ENCODE data around the gene C21orf58.

Gene C21orf58

DNA sequence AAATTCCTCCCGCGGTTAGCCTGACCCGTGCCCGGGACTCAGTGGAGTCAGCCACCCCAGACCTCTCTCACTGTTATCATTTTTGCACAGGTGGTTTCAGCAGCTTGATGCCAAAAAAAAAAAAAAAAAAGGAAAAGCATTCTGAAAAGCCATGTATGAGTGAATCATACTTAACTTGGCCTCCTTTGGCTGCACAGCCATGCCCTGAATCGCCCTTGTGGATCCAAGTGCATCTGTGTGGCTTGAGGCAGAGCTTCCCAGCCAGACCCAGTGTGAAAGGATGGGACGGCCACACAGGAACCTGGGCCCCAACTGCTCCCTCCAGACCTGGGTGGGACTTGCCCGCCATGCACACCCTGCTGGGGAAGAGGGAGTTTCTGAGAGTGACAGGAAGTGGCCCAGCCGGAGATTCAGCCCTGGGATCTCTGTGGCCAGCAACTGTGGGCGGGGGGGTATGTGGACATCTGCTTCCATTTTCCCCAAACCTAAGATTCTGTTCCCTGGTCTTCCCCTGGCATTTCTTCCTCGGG is 29.0 kb downstream of the C21orf58 start:
- DNase-seq = no peak

DNA sequence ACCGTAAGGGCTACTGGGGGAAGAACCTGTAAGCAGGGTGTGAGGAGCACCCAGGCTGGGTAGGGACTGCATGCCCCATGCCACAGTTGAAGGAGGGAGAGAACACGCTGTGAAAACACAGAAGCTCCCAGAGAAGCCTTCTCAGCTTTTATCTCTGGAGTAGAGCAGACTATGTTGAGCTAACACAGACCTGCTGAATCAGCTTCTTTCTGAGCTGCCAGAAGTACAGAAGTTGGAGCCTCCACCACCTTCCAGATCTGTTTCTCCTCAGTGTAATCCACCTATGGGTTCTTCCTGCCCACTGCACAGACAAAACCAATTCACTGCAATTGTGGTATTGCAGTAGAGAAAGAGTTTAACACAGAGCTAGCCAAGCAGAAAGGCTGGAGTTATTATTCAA is 32.1 kb downstream of the C21orf58 start:
- no peak for DNase-seq

DNA sequence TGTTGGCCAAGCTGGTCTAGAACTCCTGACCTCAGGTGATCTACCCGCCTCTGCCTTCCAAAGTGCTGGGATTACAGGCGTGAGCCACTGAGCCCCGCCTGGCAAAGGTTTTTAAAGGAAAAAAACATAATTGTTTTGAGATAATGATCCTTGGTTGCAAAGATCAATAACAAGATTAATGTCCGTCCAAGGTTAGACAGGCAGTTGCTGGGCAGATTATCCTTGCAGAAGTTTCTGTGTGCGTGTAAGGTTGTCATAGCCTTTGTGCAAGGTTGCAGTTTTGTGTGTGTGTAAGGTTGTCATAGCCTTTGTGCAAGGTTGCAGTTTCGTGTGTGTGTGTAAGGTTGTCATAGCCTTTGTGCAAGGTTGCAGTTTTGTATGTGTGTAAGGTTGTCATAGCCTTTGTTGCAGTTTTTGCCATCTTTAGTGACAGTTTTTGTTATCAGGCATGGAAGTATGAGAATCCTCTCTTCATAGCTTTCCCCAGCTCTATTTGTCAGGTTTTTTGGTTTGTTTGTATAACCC is 34.0 kb downstream of the C21orf58 start:
- DNase-seq = no peak

DNA sequence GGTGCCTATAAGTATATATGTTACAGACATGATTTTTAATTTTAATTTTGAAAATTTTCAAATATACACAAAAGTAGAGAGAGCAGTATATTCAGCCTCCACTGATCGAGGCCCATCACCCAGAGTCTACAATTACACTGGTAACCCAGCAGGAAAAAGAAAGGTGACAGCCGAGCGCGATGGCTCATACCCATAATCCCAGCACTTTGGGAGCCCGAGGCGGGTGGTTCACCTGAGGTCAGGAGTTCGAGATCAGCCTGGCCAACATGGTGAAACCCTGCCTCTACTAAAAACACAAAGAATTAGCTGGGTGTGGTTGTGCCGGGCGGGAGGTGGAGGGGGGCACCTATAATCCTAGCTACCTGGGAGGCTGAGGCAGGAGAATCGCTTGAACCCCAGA is 36.1 kb downstream of the C21orf58 start:
- no peak for DNase-seq

DNA sequence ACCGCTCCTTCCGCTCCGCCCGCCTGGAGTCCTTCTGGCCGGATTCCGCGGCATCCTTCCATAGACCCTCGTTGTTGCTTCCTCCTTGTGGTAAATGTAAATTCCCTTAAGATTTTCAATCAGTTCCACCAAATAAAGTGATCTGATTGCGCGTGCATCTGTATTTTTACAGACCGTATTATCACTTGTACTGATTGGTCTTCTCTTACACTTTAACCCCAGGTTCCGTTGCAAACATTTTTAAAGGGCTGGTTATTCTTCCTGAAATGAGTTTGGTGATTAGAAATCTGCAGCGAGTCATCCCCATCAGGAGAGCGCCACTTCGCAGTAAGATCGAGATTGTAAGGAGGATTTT is 37.0 kb downstream of the C21orf58 start:
- DNase-seq = no peak

DNA sequence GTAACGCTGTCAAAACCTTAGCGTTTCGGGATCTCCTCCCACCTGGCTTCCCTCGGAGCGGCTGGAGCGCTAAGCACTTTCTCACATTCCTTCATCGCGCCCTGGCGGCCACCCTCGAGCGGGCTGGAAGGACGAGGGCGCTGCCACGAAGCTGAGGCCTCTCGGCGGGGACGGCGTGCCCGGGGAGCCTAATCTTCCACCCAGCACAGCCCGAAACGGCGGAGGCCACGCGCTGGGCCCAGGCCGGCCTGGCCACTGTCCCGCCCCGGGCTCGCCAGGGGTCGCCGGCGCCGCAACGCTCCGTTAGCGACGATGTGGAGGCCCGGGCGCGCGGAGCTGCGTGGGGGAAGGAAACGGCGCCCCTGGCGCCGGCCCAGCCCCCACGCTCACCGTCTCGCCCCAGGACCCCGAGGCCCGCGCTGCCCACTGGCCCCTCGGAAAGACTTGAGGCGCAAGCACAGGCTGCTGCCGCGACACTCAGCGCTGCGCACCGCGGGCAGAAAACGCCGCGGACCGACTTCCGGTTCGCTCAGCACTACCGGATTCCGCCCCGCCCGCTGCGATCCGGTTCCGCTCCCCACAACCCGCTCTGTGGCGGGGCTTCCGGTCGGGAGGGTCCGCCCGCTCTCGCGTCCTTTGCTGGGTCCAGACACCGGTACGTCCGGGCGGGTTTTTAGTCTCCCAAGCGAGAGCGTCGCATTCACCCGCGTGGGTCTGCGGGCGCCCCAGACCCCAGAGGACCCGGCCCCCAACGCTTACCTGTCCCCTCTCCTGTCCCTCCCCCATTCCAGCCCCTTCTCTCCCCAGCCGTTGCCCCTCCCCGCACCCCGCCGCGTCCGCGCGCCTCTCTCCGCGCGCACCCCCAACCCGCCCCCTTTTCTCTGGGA is 37.7 kb downstream of the C21orf58 start, which contains the start of gene YBEY:
TSS of gene YBEY (plus strand) at position 582 of the 887 bp plus-strand sequence. CDS start 572 bp downstream, outside the sequence.
- DNase-seq = peak; percentile 67

DNA sequence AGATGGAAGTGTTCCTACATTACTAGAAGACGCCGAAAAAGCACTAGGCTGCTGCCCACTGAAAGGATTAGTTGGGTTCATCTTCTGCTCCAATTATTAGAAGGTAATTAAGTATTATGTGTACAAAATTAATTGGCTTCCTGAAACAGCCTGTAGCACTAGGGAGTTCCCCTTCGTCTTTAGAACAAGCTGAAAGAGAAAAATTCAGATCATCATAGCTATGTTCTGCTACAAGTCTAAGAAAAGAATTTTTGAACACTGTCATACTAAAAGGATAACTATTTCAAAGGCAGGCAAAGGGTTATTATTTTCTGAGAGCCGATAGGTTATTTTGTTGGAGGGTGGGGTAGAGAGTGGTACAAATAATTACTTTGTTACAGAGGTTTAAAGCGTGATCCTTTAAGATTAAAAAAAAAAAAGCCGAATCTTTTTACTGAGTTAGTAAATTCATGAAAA is 38.4 kb downstream of the C21orf58 start, which contains the start of gene MCM3AP:
TSS of gene MCM3AP (minus strand) at position 406 of the 456 bp plus-strand sequence. CDS start at position 81, 325 bp downstream.
- DNase-seq = no peak

DNA sequence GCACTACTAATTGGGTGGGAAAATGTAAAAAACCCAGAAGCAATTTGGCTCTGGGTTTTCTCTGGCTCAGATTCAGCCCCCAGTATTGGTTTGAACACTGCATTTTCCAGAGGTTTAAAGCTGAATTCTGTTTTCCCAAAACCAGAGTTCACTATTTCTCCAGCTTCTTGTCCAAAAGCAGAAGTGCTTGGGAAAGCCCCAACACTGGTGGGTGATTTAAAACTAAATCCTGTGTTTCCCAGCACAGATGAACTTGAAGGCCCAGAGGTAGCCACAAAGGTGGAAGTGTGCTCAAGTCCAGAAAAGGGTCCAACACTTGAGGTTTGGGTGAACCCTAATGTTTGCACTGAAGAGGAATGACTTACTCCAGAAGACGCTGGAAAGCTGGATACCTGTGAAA is 38.9 kb downstream of the C21orf58 start:
- no peak for DNase-seq

DNA sequence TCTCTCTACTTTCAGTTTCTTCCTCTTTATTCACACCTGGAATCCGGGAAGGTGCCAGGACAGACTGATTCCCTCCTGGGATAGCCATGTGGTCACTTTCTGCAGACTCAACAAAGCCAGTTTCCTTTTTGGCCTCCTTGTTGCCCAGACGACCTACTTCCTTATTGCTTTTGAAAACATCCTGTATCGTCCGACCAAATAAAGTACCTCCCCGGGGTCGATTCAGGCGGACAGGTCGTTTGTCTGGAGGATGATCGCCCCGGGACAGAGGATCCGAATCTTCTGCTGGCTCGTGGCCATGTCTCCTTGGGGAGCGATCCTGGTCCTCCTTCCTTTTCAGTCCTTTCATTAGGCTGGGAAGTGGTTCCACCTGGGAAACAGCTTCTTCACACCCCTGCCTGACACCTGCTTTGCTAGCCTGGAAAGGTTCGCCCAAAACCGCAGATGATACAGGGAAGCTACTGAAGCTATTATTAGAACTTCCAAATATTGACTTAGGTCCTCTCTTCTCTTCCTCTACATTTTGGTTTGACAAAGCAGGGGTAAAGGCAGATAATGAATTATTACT is 39.5 kb downstream of the C21orf58 start:
- no peak for DNase-seq

DNA sequence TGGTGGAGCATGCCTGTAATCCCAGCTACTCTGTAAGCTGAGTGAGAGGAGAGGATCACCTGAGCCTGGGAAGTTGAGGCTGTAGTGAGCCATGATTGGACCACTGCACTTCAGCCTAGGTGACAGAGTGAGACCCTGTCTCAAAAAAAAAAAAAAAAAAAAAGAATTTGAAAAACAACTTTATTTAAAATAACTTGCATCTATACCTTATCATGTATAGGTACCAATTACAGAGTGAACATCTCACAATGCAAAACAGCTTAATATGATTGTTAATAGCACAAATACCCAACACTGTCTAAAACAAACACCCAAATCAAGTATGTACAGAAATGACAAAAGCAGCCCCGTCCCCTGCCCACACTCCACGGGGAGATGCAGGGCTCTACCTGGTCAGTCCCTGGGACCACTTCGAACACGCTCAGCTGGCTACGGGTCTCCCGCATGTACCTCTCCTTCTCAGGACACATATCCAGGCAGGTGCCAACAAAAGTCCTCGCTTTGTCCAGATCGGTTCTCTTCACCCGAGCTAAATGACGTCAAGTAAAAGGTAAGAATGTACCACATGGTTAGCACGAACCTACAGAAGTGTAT is 48.8 kb downstream of the C21orf58 start:
- no peak for DNase-seq

DNA sequence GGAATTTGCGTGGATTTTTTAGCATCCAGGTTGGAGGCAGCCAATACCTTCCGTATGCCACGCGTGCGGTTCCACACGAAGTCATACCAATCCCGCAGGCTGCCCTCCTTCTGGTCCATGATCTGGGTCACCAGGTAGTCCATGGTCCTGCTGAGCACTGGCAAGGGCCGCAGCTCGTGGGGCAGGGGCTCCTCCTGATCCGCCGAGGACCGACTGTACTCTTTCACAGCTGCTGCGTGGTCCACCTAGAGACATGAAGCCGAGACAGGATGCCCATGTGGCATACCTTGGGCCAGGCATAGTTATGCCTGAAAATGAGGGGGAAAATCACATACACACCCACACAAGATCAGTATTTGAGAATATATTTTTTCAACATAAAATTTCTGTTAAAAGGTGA is 50.3 kb downstream of the C21orf58 start:
- no peak for DNase-seq

DNA sequence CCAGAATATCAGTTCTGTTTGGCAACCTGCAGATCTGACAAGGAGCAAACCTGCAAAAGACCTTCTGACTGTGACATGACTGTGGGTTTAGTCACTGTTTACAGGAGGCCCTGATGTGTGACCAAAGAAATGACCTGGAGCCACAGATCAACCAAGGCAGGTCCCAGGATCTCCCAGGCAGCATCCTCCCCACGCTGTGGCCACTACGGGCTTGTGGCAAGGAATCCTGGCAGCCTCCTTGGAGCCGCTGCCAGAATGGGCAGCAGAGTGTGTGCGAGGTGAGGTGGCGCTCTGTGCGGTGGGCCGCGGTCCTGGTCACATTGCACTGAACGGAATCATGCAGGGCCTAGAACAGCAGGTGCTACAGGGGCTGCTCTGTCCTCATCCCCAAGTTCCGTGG is 54.2 kb downstream of the C21orf58 start:
- no peak for DNase-seq

DNA sequence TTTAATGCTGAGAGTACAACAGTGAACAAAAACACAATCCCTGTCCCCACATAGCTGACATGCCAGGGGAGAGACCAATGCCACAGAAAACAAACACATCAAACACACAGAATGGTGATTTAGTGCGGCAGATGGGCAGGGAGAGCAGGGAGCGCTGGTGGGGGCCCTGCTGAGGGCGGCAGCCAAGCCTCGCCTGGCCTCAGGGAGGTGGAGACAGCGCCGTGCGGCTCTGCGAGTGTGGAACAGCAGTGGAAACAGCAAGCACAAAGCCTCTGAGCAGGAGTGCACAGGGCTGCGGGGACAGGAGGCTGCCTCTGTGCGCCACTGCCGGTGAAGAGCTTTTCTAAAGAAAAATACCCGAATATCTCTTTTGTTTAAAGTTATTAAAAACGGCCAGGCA is 55.3 kb downstream of the C21orf58 start:
- DNase-seq = no peak

DNA sequence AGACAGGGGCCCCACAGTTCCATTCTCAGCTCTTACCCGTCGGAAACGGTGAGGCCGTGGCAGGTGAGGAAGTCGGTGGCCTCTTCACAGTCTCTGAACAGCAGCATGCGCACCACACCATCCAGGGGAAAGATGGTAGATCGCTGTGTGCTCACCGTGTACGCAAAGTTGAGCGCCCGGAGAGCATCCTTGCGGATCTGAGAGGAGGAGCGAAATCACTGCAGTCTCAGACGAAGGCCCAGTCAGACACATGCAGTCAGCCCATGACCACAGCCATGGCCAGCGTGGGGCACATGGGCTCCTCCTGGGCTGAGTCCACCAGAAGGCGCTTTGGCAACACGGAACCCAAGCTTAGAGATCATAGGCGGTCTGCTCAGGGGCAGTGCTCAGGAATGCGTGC is 56.7 kb downstream of the C21orf58 start:
- DNase-seq = no peak

DNA sequence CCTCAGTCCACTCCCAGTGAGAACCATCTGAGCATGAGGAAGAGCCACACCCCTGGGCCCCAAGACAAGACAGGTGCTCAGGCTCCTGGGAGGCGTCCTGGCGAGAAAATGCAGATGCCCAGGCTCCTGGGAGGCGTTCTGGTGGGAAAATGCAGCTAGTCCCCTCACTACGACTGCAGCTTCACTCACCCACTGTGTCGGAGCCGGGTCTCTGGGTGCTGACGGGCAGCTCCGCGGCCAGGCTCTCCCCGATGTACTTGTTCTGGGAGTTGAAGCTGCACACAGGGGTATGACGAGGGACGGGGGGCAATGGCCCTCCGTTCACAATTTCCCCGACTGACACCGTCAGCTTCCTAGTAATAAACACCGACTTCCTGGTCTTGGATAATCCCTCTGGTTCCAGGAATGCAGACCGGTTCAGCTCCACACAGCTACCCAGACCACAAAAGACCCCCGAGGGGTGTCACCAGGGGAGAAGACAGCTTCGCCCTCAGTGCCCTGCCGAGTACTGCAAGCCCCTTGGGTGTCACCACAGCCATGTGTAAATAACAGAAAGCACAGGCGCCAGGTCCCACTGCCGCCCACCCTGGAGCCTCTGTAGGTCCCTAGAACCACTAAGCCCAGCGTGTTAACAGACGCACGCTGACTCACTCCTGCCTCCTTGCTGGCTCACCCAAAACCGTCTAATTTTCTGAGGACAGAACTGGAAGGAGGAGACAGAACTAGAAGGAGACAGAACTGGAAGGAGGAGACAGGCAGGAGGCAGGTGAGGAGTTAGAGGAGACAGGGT is 57.7 kb downstream of the C21orf58 start:
- DNase-seq = no peak

DNA sequence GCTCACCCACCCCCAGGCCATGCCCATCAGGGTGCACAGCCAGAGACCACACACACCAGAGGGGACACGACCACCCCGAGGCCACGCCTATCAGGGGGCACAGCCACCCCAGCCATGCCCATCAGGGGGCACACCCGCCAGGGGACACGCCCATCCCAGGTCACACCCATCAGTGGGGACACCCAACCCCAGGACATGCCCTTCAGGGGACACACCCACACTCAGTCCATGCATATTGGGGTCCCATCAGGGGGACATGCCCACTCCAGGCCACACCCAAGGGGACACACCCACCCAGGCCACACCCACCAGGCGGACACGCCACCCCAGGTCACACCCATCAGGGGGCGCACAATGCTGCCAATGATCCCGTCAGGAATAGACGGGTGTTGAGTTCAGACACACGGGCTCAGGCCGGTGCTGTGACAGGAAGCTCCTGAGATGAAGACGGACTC is 59.0 kb downstream of the C21orf58 start:
- DNase-seq = no peak

DNA sequence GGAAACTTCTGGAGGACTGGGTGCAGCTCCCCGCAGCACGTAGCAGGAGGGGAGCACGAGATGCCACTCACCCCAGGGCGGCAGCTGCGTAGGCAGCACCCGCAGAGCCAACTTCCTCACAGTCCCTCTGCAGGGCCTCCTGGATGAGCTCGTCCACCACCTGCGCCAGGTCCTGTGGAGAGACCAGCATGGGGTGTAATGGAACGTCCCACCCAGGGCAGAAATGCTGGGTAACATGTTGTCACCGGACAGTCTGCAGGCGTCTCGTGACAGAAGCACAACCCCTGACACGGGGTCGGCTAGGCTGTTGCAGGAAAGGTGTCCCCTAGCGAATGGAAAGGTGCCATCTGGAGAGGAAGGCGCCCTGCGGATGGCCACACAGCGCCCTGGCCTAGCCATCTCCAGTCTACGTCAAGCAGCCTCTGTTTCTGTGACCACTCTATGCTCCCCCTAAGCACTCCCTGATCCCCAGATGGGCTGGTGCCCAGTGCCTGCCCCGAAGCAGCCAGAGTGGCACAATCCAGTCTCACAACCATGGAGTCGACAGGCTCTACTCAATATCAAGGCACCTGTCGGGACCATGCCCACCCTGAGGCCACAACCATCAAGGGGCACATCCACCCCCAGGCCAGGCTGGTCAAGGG is 59.5 kb downstream of the C21orf58 start:
- no peak for DNase-seq

DNA sequence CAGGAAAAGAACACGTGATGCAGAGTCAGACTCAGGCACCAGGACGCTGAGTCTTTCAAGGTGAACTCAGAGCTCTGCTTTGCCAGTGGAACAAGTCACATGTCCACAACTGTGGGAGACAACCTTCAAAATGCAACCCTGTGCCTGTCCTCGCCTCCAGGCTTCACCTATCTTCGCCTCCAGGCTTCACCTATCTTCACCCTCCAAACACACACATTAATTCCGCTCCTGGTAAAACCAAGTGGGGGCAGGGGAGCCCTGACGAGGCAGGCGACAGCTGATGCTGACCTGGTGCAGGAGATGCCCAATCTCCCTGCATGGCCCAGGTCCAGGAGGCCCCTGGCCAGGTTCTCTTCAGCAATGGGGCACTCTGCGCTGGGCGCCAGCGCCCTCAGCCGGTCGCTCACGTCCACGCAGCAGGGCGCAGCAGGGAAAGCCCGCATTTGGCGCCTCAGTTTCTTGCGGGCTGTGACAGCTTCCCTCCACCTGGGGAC is 67.1 kb downstream of the C21orf58 start:
- no peak for DNase-seq

DNA sequence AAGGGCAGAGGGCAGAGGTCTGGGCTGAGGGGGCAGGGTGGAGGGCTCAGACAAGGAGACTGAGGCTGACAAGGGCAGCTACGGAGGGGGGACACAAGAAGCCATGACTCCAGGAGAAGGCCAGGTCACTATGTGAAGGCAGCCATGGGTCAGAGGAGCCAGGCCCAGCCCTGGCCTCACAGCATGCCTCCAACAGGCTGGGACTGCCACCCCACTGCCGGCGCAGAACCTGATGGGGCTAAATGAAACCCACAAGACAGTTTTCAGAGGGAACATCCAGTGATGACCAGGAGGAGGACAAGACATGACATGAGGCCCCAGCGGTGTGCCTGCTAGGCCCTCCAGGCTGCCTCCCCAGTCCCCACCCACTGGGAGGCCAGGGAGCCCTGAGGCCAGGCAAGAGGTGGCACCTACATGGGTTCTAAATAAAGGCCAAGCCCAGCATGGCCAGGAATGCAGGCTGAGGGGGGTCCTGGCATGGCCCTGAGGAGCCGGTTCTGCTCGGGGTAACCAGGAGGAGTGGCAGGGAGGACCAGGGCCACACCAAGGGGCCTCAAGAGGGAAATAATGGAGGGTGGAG is 67.8 kb downstream of the C21orf58 start:
- no peak for DNase-seq

DNA sequence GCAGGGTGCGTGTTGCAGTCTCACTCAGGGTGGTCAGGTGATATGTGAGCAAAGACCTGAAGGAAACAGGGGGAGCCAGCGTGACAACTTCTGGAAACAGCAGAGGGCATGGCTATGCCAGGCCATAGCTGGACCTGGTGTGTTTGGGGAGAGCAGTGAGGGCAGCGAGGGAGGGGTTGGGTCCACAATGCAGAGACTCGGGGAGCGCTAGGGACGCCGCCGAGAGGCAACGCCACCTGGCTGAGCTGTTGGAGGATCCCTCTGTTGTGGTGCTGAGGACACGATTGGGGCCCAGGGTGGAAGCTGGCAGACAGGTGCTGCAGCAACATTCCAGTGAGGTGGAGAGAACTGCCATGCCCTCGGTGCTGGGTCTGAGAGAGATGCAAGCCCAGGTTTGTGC is 68.5 kb downstream of the C21orf58 start:
- DNase-seq = no peak

DNA sequence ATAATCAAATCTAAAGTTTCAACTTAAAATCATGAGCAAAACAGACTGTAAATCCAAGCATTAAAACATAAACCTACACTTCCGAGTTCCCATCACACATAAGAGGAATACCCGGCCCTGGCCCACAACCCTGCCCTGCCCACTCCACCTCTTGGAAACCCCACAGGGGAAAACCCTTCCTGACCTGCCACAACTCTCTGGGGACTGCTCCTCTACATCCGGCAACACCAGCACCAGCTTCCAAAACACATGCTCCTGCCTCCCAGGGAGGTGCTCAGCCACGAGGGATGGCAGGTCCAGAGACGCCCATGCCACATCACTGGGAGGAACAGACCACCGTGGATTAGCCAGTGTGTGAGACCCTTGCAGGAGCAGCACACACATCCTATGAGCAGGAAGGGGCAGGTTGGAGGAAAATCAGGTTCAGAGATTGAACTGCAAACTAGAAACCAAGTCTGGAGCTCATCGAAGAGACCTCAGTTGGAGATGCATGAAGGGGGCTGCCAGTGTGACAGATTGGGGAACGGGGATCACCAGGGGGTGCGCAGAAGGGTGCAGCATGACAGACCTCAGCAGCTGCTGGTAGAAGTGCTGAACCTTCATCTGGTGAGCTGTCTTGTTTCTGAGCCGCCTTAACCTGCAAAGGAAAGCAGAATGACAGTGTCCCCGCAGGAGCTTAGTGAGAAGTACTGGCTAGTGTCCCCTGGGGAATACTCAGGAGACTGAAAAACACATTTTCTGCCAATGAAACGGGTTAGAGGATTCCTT is 69.3 kb downstream of the C21orf58 start:
- no peak for DNase-seq

Data from NCI-H774 (cell line).